Neuron (in vitro differentiated cells): ENCODE results near the gene TXNDC2.
"Not testable (repeated sequence)": the region's sequence is repeated elsewhere in the genome, so short reads cannot be mapped to it uniquely, and the experiment has no call there.

Experiments used
- H2AFZ ChIP-seq: one replicate; pipeline ENCODE4 v1.6.1; 2013; ENCODE audit warnings: low read depth, mild to moderate bottlenecking, inconsistent platforms, low read length, moderate library complexity
- H3K27me3 ChIP-seq: one replicate; pipeline ENCODE4 v1.6.1; 2013; ENCODE audit warnings: low read length; ENCODE audit not compliant: insufficient read depth
- H3K36me3 ChIP-seq: one replicate; pipeline ENCODE4 v1.6.1; 2013; ENCODE audit warnings: low read length; ENCODE audit not compliant: insufficient read depth
- H3K4me1 ChIP-seq: one replicate; pipeline ENCODE4 v1.6.1; 2013; ENCODE audit warnings: low read length; ENCODE audit not compliant: insufficient read depth
- H3K4me3 ChIP-seq: 2 replicates; pipeline ENCODE4 v1.5.1; 2013; ENCODE audit warnings: mild to moderate bottlenecking, low read length, moderate library complexity
- H3K9me3 ChIP-seq: one replicate; pipeline ENCODE4 v1.6.1; 2013; ENCODE audit warnings: low read length

Gene TXNDC2

DNA sequence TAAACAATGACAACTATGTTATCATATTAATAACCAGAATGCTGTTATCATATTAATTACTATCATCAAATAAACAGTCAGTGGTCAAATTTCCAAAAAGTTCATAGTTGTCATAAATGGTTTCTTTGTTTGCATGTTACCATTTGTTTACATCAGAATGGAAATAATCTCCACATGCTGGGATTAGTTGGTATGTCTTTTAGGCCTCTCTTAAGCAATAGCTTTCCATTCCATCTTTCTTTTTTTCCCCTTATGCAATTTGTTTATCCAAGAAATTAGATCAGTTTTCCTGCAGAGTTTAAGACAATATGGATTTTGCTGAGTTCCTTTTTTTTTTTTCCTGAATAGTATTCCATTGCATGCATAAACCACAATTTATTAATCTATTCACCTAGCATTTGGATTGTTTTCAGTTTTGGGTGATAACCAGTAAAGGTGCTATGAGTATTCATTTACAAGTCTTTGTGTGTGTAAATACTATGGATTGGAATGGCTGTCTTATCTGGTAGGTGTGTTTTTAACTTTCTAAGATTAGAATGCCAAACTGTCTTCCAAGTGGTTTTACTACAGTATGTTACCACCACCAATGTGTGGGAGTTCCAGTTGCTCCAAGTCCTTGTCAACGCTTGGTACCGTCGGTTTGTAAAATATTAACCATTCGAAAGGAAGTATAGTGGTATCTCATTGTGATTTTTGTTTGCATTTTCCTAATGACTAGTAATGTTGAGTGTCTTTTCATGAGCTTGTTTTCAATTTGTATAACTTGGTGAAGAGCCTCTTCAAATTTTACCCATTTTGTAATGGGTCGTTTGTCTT is 33.3 kb upstream of the TXNDC2 start:
- Histone ChIP-seq H3K27me3 (no peaks in the 10 kb centered on the region), H3K9me3 (peaks cover 2% of the 10 kb centered on the region), H3K36me3 (no peaks in the 10 kb centered on the region), H2AFZ (no peak overlapping the region), H3K4me3 (no peak overlapping the region), H3K4me1 (no peaks in the 10 kb centered on the region)

DNA sequence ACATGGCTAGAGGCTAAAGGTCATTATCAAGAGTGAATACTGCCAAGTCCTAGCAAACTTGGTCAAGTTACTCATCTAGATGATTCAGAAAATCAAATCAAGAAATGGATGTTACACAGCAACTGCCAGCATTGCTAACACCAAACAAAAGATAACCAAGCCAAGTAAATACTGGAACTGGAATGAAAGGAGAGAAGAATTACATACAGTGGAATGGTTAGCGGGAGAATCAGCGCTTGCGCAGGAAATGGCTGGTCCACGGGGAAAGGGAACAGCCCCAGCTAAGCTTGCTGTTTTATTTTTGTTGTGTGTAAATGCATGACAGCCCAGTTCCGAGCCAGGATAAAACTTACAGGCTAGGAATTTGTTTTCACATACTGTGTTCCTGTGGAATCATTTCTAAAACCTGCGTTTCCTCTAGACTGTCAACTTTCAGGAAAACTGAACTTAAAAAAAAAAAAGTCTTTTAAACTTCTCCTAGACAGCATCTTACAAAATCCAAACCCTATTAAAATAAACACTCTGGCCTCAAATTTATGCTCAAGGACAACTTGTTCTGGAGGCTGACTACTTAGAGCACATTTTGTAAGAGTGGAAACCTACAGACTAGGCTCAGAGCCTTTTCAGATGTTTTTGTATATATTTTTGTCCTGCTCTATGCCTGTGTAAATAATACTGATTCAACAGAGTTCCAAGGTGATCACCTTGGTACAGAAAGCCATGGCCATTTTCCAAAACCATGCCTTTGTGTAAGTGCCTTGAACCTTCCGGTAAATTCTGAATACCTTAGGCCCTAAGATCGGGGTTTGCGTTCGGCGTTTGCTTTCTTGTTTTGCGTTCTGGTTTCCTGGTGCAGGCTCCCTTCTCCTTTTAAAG is 30.7 kb upstream of the TXNDC2 start:
- Histone ChIP-seq H2AFZ (no peak overlapping the region), H3K27me3 (no peaks in the 10 kb centered on the region), H3K4me1 (no peaks in the 10 kb centered on the region), H3K36me3 (peaks cover 4% of the 10 kb centered on the region), H3K4me3 (no peak overlapping the region), H3K9me3 (no peaks in the 10 kb centered on the region)

DNA sequence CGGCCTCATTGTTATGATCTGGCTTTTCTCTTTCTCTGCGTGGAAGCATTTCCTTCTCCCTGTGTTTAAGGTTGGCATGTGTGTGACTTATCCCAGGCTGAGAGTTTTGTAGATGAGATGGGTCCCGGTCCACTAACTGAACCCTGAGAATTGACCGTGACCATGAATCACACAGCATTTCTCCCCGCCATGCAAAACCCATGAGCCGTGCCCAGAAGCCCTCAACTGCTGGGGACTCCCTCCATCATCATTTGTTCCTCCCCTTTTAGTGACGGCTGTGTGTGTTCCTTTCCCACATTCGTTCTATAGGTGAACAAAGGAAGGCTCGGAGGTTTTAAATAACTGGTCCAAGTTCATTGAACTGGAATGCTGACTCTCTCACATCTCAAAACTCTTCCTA is 30.1 kb upstream of the TXNDC2 start:
- Histone ChIP-seq H3K9me3 (no peaks in the 10 kb centered on the region), H3K4me1 (no peaks in the 10 kb centered on the region), H3K4me3 (no peak overlapping the region), H3K27me3 (no peaks in the 10 kb centered on the region), H2AFZ (no peak overlapping the region), H3K36me3 (peaks cover 7% of the 10 kb centered on the region)

DNA sequence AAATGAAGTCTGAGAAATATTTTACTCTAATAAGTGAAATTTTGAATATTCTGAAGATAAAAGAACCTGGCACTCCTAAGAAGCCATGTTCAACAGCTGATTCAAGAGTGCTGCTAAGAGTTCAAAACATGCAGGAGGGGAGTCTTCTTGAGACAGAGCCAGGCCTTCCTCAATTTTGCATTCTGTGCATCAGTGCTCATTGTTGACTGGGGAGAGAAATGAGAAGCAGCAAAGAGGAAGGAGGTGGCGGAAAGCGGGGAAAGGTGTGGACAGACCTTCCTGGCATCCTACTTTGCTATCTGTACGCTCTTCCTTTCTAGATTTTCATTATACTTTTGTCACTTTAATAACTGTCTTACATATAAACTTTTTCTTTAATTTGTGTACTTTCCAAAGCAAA is 29.7 kb upstream of the TXNDC2 start:
- Histone ChIP-seq H3K4me1 (no peaks in the 10 kb centered on the region), H3K4me3 (no peak overlapping the region), H3K27me3 (no peaks in the 10 kb centered on the region), H3K9me3 (no peaks in the 10 kb centered on the region), H3K36me3 (peaks cover 7% of the 10 kb centered on the region), H2AFZ (no peak overlapping the region)

DNA sequence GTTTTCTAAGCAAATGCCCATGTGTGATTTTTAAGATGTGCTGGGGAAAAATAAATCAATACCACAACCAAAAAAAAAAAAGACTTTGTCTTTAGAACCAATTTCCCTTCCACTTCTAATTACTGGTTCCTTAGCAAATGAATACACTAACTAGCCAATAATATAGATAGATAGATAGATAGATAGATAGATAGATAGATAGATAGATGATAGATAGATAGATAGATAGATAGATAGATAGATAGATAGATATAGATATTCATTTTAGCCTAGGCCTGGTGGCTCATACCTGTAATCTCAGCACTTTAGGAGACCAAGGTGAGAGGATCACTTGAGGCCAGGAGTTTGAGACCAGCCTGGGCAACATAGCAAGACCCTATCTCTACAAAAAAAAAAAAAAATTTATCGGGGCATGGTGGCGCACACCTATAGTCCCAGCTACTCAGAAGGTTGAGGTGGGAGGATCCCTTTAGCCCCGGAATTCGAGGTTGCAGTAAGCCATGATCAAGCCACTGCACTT is 28.2 kb upstream of the TXNDC2 start:
- H3K4me3 ChIP-seq, H3K4me1 ChIP-seq, H2AFZ ChIP-seq, H3K36me3 ChIP-seq, H3K27me3 ChIP-seq, H3K9me3 ChIP-seq: not testable (repeated sequence)

DNA sequence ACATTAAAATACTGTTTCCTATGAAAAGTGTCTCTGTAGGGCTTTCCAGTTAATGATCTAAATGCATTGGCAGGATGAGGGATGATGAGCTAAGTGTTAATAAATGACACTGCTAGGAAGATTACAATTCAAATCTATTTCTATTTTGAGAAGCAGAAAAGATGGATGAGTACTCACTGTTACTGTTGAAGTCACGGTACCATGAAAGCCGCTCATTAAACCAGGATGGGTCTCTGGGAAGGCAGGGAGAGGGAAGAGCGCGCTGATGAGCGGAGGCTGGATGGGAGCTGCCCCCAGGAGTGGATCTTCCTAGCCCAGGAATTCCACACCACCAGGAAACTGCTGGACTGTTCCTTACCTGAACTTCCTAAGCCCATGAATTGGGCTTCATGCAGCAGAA is 27.1 kb upstream of the TXNDC2 start:
- H3K4me1 ChIP-seq = peaks cover 17% of the 10 kb centered on the region
- H3K27me3 ChIP-seq = no peaks in the 10 kb centered on the region
- H3K4me3 ChIP-seq = no peak overlapping the region
- no peaks in the 10 kb centered on the region for H3K9me3 ChIP-seq
- H2AFZ ChIP-seq = no peak overlapping the region
- H3K36me3 ChIP-seq = peaks cover 7% of the 10 kb centered on the region

DNA sequence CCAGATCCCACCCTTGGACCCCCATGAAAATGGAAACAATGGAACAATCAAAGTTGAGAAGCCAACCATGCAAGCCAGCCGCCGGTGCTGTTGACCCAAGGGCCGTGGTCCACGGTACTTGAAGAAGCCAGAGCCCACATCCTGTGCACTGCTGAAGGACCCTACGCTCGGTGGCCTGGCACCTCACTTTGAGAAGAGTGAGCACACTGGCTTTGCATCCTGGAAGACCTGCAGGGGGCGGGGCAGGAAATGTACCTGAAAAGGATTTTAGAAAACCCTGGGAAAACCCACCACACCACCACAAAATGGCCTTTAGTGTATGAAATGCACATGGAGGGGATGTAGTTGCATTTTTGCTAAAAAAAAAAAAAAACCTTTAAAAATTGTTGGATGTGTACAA is 26.5 kb upstream of the TXNDC2 start:
- no peaks in the 10 kb centered on the region for H3K9me3 ChIP-seq
- peaks cover 17% of the 10 kb centered on the region for H3K4me1 ChIP-seq
- no peak overlapping the region for H3K4me3 ChIP-seq
- H3K27me3 ChIP-seq = no peaks in the 10 kb centered on the region
- H3K36me3 ChIP-seq = peaks cover 7% of the 10 kb centered on the region
- H2AFZ ChIP-seq = no peak overlapping the region

DNA sequence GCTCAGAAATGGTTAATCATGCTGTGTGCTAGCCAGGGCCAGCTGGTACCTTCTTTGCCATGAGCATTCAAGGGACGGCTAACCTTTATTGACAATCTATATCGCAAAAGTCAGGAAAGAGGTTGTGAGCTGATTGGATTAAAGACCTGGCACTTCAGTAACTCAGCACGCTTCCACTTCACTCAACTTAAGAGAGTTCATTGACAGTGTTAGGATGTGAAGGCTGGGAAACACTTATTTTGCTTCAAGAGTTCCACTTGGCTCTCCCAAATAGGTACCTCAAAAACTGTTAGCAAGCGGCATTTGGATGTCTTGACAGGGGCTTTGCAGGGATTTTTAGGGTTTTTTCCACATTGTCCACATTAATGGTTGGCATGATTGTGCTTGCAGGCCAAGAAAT is 25.1 kb upstream of the TXNDC2 start:
- H2AFZ ChIP-seq = no peak overlapping the region
- peaks cover 7% of the 10 kb centered on the region for H3K36me3 ChIP-seq

DNA sequence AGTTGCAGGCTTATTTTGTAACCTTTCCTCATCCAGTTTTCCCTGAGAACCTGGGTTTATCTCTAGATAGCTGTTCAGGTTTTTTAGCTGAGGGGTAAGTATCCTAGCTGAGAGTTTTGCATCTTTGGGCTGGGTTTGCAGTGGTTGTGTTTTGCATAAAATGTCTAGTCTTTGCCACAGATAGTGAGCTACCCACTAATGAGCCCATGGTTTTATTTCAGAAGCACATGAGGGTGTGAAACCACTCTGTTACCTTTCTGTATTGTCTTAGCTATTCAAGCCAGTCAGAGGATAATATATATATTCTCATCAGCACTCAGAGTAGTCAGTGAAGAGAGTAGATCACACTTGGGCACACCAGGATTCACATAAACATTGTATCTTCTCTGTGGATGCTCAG is 24.6 kb upstream of the TXNDC2 start:
- no peak overlapping the region for H3K4me3 ChIP-seq
- no peaks in the 10 kb centered on the region for H3K27me3 ChIP-seq
- peaks cover 17% of the 10 kb centered on the region for H3K4me1 ChIP-seq
- H3K9me3 ChIP-seq = peaks cover 4% of the 10 kb centered on the region
- H2AFZ ChIP-seq = no peak overlapping the region
- H3K36me3 ChIP-seq = peaks cover 7% of the 10 kb centered on the region

More for the DNA sequence above, 25.1 kb upstream of the TXNDC2 start:
- Histone ChIP-seq H3K4me3 (no peak overlapping the region), H3K27me3 (no peaks in the 10 kb centered on the region), H3K4me1 (peaks cover 17% of the 10 kb centered on the region), H3K9me3 (peaks cover 4% of the 10 kb centered on the region)

DNA sequence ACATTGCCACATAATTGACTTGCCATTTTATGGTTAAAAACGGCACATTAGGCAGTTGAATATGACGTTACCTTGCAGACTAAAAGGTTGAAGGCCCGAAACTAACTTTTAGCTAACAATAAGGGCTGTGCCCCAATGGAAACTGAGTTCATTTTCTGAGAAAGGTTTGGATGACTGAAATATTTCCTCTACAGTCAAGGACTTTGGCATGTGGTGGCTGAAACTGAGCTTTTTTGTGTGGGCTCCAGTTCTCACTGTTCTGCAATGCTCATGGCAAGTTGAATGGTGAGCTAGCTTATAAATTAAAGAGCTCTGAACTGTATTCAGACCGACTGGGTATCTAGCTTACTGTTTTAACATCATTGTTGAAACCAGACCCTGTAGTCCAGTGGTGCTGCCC is 23.8 kb upstream of the TXNDC2 start:
- H3K9me3 ChIP-seq = peaks cover 4% of the 10 kb centered on the region
- H3K27me3 ChIP-seq = no peaks in the 10 kb centered on the region
- H3K4me3 ChIP-seq = no peak overlapping the region
- H3K4me1 ChIP-seq = peaks cover 17% of the 10 kb centered on the region
- H2AFZ ChIP-seq = no peak overlapping the region
- H3K36me3 ChIP-seq = peaks cover 7% of the 10 kb centered on the region

DNA sequence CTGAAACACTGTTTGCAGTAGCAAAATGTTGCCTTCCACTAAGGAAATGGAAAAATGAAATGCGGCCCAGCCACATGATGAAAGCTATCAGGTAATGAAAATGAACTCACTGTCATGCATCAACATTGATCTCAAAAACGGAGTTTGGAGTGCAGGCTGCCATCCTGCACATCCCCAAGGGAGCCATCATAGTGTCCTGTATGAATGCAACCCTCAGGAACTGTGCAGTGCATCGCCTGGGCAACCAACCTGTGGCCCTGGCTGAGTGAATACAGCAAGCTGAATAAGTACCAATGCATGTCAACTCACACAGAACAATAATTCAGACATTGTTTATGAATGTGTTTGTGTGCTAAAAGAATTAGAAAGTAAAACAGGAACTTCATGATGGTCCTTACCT is 23.1 kb upstream of the TXNDC2 start:
- Histone ChIP-seq H3K27me3 (no peaks in the 10 kb centered on the region), H2AFZ (no peak overlapping the region), H3K4me3 (no peak overlapping the region), H3K9me3 (peaks cover 6% of the 10 kb centered on the region), H3K36me3 (peaks cover 7% of the 10 kb centered on the region), H3K4me1 (peaks cover 17% of the 10 kb centered on the region)

DNA sequence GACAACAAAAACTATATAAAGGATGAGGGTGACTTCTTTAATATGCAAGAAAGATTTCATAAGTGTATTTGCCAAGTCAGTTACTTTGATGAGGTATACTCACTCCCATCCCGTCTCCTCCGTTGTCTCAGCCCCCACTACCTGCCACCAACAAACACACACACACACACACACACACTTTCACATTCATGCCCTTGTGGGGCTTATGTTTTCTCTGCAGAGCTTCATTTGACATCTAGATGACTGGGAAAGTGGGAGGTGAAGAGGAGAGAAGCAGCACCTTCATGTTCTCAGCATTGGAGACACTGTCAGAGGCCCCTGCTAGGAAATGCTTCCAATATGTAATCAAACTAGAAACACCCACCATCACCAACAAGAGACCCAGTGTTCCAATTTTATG is 22.5 kb upstream of the TXNDC2 start:
- no peaks in the 10 kb centered on the region for H3K27me3 ChIP-seq
- peaks cover 7% of the 10 kb centered on the region for H3K36me3 ChIP-seq
- H3K4me3 ChIP-seq = no peak overlapping the region
- no peak overlapping the region for H2AFZ ChIP-seq
- peaks cover 6% of the 10 kb centered on the region for H3K9me3 ChIP-seq
- peaks cover 17% of the 10 kb centered on the region for H3K4me1 ChIP-seq

DNA sequence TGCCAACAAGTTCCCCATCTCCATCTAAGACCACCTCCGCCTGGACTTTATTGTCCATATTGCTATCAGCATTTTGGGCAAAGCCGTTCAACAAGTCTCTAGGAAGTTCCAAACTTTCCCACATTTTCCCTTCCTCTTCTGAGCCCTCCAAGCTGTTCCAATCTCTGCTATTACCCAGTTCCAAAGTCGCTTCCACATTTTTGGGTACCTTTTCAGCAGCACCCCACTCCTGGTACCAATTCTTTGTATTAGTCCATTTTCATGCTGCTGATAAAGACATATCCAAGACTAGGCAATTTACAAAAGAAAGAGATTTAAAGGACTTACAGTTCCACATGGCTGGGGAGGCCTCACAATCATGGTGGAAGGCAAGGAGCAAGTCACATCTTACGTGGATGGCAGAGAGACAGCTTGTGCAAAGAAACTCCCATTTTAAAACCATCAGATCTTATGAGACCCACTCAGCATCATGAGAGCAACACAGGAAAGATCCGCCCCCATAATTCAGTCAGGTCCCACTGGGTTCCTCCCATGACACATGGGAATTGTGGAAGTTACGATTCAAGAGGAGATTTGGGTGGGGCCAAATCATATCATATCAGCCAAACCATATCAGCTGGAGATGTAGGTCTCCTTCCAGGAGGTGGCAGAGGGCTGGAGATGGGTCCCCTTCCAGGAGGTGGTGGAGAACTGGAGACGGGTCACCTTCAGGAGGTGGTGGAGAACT is 19.8 kb upstream of the TXNDC2 start:
- Histone ChIP-seq H3K36me3 (no peaks in the 10 kb centered on the region), H3K4me3 (no peak overlapping the region), H3K27me3 (no peaks in the 10 kb centered on the region), H3K4me1 (peaks cover 39% of the 10 kb centered on the region), H3K9me3 (peaks cover 6% of the 10 kb centered on the region), H2AFZ (no peak overlapping the region)
